GDM1 (cell line): ENCODE measurements around the gene SOS1.

ENCODE experiments used
- DNase-seq: peaks from one replicate; lab custom pipeline; 2025; lab: John Stamatoyannopoulos, UW

The SOS1 gene

DNA sequence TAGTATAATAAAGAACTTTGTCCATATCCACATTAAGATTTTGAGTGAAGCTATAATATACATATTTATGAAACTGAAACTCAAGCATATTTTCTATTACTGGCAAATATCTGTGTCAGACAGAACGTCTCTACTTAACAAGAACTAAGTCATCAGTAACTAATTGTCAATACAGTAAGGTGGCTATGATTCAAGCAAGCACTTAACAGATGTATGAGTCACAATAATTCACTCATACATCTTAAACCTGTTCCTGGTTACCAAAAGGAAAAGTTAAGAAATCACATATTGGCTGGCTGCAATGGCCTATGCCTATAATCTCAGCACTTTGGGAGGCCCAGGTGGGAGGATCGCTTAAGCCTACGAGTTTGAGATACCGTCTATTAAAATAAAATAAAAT is 96.0 kb downstream of the SOS1 start:
- no peak for DNase-seq

DNA sequence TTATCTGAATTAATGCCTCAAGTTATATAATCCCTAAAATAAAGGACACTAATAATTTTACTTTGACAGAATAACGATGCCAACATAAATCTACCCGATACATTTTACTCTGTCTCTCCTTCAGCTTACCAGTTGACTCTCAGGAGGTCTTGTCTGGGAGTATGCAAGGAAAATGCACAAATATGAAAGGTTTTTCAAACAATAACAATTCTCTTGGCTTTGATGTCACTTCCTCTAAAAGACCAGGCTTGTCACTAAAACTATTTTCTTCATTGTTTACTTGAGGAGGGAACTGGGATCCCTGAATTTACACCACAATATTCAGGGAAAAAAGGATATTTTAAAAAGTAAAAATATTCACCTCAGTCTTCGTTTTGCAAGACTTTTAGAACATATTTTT is 97.2 kb downstream of the SOS1 start:
- DNase-seq: no peak

DNA sequence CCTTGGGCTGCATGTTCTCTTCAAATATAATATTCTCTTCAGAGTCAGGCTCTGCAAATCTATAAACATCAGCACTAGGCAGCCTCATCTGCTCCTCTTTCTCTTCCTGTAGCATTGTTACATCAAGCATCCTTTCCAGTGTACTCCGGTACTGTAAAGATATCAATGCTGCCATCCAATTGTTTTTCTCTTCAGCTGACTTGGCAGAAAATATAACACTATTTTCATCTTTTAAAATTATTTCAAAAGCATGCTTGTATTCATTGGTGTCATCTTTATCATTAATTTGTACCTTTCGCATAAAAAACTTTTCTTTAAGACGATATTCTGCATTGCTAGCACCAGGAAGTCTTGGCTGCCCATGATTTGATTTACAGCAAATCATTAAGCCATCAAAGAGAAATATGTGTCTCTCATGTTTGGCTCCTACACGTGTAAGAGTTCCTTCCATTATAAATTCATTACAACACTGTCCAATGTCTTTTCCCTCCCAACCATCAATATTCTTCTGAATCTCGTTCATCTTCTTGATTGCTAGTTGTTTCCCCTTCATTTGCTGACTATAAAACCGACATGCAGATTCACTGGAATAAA is 98.1 kb downstream of the SOS1 start:
- no peak for DNase-seq

DNA sequence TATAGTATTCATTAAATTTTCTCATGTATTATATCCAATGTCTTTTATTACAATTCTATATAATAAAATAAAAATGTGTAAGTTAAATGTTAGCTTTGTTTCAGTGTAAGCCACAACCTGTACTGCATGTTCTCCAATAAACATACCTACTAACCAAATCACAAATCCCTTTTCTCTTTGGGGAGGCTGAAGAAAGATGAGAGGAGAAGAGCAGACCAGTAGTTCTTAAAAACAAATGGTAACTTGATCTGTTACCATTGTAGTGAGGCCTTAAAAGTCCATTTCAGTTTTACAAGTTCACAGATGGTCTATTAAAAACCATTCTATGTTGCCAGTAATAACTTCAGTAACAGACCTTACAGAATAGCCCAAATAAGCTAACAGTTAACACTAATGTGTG is 100.5 kb downstream of the SOS1 start:
- DNase-seq: no peak

DNA sequence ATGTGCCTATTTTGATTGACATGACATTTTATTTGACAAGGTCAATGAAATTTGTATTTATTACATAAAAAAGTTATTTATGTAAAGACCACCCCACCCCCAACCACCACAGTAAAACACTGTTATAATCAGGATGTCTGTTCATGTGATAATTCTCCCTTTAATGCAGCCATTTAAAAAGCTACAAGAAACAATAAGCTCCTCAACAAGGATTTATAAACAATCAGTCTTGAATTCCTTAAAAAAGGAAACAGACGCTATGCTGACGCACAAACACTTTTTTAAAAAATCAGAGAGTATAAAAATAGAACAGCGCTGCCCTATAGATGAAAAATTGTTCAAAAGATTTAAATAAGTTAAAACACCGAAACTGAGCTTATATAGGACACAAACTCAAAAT is 102.2 kb downstream of the SOS1 start:
- DNase-seq: no peak

DNA sequence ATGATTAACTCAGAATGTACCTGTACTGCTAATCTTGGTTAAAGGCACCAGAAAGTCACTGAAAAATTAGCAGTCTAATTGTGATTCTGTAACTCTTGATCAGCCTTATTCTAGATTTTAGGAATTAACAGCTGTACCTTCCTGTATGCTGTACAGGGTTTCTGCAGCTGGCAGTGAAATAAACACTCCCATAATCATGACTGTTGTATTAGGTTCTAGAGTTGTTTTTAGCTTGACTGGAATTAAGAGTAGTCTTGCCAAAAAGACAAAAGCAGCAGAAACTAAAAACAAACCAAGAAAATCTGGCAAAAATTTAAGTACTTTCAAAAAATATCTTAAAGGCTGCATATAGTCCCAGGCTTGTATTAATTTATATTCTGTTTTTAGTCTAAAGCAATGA is 103.5 kb downstream of the SOS1 start:
- no peak for DNase-seq

DNA sequence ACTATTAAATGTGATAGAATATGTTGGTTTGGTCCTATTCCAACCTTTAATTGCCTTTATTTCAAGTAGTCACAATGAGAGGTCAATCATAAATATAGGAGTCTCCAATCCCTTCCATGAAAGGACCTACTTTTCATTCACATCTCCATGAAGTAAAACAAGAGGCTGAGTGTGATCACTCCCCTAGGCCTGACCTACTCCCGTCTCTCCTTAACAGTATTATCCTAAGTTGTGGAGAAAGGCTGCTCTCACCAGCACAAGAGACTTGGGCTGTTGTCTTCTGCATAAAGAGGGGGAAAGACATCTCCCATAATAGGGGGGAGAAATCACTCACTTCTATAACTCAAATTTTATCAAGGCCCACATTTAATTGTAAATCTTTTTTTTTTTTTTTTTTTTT is 105.4 kb downstream of the SOS1 start:
- DNase-seq: no peak

DNA sequence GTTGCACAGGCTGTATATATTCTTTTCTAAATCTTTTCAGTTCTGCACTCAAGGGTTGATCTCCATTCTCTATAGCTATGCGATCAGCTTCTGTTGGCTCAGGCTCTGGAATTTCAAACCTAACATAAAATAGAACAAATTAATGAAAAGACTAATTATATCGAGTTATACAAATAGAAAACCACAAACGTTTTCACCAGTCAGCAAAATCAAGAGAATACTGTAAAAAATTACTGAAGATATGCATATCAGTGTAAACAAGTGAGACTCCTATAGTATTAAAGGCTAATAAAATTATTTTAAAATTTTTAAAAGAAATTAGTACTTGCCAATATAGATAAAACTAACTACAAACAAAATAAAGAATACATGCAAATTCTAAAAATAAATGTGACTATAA is 107.0 kb downstream of the SOS1 start:
- no peak for DNase-seq

DNA sequence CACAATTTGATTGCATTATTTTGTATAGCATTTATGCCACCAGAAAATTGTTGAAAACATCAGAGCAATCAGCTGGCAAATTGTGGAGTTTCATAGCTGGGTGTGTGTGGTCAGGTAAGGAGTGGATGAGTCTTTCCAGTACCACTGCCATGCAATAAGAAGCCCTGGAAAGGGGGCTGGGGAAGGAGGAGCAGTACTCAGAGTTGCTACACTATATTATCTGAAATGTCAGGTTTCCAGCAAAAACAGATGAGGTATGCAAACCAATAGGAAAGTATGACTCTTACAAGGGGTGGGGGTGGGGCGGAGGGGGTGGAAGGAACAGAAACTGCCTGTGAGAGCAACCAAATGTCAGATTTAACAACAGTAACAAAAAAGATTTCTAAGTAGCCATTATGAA is 112.2 kb downstream of the SOS1 start:
- DNase-seq: no peak

DNA sequence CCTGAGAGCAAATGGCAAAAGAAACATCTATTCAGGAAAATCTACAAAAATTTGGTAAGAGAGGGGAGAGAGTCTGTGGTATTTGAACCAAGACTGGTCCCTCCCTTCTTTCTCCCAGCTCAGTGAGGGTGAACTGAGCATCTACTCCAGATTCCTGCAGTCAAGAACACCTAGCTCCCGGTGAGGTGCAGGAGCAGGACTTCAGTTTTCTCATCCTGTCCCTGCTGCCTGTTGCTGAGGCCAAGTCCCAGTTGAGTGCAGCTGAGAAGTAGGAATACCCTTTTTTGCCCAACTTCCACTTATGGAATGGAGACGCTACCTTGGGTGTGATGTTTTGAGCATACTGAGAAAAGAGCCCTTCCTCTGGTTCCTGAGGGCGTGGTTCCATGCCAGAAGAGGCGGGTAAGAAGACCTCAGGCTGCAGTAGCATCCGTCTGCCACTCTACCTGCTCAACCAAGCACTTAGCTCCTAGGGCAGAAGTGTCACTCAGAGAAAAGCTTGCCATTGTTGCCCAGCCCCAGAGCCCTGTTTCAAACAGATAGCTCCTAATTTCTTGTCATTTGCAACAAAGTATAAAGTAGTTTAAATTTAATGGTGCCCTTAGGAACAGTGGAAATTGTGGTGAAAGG is 112.9 kb downstream of the SOS1 start:
- DNase-seq: no peak

DNA sequence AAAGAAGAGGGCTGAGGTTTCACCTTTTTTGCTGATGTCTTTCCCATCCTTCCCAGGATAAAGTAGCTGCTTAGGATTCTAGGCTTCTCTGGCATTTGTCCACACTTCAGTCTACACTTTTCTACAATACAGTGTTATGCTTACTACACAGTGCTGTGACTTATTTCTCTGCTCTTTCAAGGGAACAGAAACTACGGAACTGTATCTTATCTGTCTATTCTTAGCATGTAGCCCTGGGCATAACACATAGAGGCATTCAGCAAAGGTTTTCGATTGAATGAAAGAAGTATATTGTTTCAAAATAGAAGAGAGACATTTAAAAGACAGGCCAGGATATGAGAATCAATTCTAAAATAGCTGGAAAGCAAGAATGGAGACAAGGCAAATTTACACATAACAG is 120.3 kb downstream of the SOS1 start:
- DNase-seq: no peak

DNA sequence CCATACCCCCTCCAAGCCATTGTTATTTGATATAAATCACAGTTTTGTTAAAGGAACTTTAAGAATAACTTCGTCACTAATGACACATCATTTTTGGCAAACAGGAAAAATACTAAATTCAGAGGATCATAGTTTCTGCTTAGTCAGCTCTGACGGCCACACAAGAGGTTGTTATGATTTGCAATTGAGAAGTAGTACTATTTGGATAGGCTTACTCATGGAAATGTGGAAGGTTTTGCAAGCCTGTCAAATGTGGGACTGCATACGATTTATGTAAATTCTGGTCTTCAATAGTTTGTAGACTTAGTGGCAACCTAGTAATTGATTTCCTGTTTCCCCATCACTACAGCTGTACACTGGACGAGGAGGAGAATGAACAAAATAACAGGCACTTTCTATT is 123.1 kb downstream of the SOS1 start:
- DNase-seq: no peak

DNA sequence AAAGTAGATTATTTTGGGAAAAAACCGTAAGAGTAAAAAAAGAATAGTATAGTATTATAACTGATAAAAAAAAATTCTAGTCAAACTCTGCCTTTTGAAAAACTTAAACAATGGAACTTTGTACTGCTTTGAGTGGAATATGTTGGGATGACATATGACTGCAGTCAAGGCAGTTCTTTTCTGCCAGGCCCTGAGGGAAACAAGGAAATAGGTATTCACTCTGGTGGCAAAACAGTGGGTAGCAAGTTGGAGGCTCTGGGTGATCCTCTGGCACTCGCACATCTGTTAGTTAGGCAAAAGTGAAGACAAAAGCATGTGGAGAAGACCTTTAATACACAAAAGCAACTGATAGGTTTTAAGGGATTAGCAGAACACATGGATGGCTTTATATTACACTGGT is 129.0 kb downstream of the SOS1 start:
- no peak for DNase-seq

DNA sequence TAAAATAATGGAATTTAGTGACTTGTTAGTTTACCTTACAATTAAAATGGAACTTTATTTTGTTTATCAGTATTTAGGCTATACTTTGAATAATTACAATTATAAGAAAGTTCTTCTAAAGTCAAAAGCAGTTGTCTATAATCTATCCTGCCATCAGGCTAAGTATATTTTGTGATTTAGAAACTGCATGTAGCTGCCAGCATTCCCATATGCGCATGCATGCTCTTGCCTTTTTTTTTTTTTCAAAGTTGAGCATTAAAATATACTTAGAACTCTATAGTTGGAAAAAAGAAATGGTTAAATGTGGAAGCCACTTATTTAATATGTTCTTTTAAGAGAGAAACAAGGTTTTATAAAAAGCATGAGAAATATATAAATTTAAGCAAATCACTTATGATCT is 132.1 kb downstream of the SOS1 start:
- DNase-seq: no peak

DNA sequence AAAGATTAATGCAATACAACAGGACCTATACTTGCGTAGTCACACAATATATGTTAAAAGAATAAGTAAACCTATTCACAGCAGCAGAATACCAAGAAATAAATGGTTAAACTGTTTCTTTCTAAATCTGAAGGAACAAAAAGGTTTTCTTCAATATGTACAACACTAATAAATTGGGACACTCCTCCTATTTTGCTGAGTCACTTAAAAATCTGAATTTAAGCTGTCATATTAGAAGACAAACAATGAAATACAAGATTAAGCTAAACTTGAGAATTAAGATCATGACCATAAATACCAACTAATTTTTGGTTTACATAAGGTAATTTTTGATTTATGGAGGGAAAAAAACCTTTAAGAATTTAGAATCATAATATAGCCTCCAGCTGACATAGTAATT is 138.4 kb downstream of the SOS1 start:
- no peak for DNase-seq

DNA sequence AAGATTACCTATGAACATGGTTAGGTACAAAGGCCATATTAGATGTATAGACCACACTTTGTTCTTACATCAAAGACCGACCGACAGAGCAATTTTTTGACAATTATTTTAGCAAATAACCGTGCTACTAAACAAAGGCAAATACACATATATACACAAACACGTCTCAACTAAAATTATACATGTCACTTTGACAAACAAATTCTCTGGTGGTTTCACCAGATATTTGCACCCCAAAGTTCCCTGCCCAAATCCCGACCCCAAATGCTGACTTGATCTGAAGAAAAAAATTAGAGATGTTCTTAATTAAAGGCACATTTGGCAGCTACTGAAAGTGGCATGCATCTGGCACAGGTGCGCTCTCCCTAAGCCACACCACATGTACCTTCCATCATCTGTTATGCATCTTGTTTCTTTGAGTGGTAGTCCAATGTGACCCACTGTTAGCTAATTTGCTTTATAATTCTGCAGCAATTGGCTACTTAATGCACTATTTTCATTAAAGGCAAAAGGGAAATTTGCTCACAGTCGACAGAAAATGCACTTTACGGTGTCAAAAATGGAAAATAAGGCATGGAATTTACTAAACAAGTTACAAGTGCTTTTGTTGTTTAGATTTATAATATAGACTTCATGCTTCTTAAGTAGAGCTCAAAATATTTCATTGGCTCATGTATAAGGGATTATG is 139.0 kb downstream of the SOS1 start:
- no peak for DNase-seq

DNA sequence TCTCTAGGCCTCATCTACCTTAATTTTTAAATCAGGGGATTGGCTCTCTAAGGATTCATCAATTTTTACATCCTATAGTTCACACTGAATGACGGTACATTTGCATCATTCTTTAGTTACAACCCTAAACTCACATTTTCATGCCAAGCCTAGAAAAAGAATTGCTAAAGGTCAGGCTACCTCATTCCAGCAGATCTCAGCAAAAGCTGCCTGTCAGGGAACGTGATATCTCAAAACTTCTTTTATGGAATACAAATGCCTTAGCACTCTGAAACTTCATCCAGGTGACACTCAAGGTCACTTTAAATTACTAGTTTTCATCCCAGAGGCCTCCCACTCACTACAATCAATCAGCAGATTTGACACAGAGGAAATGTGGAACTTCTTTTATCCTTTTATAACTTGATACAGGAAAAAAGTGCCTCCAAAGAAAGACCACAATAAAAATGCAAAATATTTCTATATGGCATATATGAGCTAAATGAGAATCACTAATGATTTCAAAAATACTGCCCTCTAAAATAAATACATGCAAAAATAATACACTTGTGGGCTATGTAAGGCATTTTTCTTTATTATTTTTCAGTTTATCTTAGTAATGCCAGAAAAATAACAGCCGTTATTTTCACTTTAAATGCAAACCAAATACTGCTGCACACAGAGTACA is 139.7 kb downstream of the SOS1 start:
- no peak for DNase-seq

DNA sequence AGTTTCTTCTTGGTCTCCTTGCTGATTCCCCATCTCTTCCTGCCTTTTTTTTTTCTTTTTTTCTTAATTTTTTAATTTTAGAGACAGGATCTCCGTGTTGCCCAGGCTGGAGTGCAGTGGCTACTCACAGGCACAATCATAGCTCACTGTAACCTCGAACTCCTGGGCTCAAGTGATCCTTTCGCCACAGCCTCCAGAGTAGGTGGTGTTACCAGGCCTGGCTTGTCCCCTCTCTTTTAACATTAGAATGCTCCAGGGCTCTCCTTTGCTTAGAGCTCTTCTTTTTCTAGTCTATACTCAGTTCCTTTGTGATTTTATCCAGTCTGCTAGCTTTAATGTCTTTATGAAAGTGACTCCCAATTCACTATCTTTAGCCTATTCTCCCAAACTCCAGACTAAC is 141.9 kb downstream of the SOS1 start:
- no peak for DNase-seq

DNA sequence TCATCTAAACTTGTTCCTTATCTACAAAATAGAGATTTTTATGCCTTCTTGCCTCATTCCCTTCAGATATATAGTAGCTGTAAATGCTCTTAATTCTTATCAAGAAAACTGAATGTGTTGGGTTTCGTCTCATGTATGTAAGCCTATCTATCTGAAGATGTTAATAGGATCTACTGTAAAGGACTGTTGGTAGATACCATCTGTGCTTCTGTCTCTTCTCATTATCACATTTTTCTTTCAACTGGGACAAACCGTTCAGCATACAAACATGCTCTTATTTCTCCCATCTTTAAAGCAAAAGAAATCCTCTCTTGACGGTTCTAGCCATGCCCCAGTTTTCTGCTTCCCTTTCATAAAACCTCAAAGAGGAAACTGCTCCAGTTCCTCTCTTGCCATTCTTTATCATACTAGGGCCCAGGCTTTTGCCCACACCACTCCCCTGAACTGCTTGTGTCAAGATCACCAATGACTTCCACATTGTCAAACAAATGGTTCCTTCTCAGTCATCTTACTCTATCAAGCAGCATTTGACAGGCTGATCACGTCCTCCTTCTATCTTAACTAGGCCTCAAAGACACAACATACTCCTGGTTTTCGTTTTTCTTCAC is 142.5 kb downstream of the SOS1 start:
- DNase-seq: peak; percentile 48

DNA sequence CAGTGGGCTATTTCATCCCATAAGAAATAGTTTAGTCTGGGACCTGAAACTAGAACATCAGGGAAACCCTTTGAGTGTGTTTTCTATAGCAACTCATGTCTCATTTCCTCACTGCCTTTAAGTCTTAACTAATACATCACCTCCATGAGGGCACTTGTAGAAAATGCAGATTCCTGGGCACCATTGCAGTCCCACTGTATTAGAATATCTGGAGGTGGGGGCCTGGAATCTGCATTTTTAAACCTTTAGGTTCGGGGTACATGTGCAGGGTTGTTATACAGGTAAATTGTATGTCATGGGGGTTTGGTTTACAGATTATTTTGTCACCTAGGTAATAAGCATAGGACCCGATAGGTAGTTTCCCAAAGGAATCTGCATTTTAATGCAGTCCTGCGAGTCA is 143.8 kb downstream of the SOS1 start:
- DNase-seq: no peak

DNA sequence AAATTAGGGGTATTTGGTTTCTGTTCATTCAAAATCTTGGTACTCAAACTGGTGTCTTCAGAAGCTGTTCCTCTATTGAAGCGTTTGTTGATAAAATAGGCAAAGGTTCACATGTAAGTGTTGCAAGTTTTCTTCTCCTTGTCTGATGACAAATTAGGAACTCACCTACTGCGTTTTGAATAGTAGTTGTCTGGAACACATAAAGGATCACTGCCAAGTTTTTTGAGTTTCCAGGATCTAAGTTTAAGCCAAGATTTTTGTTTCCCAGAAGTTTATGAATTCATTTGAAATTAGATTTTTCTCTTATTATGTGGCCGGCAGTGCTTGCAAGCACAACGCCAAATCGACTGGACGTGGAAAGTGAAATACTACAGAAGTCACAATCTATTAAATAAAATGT is 145.8 kb downstream of the SOS1 start:
- DNase-seq: no peak

DNA sequence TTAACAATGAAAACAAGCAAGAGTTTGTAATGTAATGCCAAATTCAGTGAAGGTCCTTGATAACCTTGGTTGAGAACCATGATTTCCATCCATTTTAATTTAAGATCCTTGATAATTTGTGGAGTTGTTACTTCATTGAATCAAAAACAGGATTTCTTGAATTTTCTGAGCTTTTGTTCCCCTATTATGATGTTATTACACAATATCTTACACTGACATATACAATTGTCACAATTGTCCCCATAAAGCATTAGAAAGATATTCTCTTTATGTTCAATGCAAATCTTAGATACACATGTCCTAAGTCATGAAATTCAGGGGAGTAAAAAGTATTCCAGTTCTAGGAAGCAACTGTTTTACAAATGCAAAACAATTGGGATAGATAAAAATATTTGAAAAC is 147.6 kb downstream of the SOS1 start:
- no peak for DNase-seq

DNA sequence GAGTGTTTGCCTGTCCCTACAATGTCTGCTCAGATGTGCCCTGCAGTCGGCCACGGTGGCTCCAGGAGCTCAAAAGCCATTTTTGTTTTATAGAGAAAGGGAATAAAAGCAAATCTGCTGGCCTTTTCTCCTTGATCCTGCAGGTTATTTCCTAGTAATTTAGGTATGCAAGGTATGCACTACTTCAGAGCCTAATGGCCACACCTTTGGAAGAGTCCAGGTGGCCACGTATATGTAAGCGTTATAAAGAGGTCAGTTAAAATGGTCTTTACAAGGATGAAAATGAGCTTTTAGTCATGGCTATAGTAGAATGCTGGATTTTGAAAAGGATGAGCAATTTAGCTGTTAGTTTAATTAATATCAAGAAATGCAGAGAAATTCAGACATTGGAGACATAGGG is 149.5 kb downstream of the SOS1 start:
- DNase-seq: no peak
